ENCODE measurements around the gene NOL9. TPM values are rescaled to one million over a fixed set of nuclear protein-coding genes. Genes with fewer than 3 reads are reported as not detected.

The NOL9 gene
- total and polyA plus RNA-seq, 9 of the 15 experiments (the other 6 are each of a cell fraction or from before 2014, with no cell fraction given), result 5.6 to 76.5 (median 47.3) TPM

- TF ChIP-seq ZNF668 (CRISPR knock-in tag; IDR thresholded peaks at IDR 0.05) (no peak), ZBTB11 (CRISPR knock-in tag; IDR thresholded peaks at IDR 0.05) (0 out of 6 replicates have a peak, but pooled peaks of 1 of the 3 experiments have one; percentile 71), ESRRA (IDR thresholded peaks at IDR 0.05; ENCODE audit: borderline replicate concordance, low read depth) (no peak; the same call in 1 of the 2 replicates), HDAC3 (IDR thresholded peaks at IDR 0.05; ENCODE audit: borderline replicate concordance, partially characterized antibody) (no peak), SETDB1 (IDR thresholded peaks at IDR 0.05; ENCODE audit: low read length) (no peak), NFE2 (IDR thresholded peaks at IDR 0.05; ENCODE audit: low read depth) (peak; percentile 83), PPARD (CRISPR knock-in tag; IDR thresholded peaks at IDR 0.05) (no peak), ZNF444 (CRISPR knock-in tag; IDR thresholded peaks at IDR 0.05) (no peak), POLR3A (IDR thresholded peaks at IDR 0.05; ENCODE audit: borderline replicate concordance, extremely low read depth, insufficient read depth, insufficient read length) (no peak), PYGO2 (tag; IDR thresholded peaks at IDR 0.05) (no peak), POLR2AphosphoS2 (IDR thresholded peaks at IDR 0.05; ENCODE audit: low read length) (no peak; the same call in 1 of the 2 replicates), ZNF282 (CRISPR knock-in tag; IDR thresholded peaks at IDR 0.05) (0 out of 2 replicates have a peak, but pooled peaks have one; percentile 84), TGIF2 (CRISPR knock-in tag; IDR thresholded peaks at IDR 0.05) (no peak; the same call in 1 of the 2 replicates), MAX (CRISPR knock-in tag; IDR thresholded peaks at IDR 0.05) (no peak; the same call in 1 of the 2 replicates)
Measured at GRCh38 chr1:6602669-6603237, 48.4 kb upstream of the NOL9 start, which contains the start of gene KLHL21 (continued).
